Activated T-helper 2 cell treated with anti-CD3 and anti-CD28 coated beads, Interferon-gamma antibody, Interleukin-2, Interleukin-4, amounts not matched to agents 10 μg/mL and 5 μg/mL and 100 μg/mL, durations not matched to agents 14 hours and 24 hours and 36 hours (primary cell): ENCODE results near the gene CNTN4. TPM values are rescaled to one million over a fixed set of nuclear protein-coding genes. Genes with fewer than 3 reads are reported as not detected.

ENCODE experiments used
- DNase-seq: peaks from one replicate; pipeline ENCODE4 v3.0.0; 2021; ENCODE audit warnings: low spot score
- H3K27ac Mint-ChIP-seq: one replicate; pipeline ENCODE4 v1.8.0; 2021; ENCODE audit warnings: mixed read lengths
- H3K27me3 Mint-ChIP-seq: one replicate; pipeline ENCODE4 v1.8.0; 2021; ENCODE audit warnings: low read depth, mixed read lengths
- H3K36me3 Mint-ChIP-seq: one replicate; pipeline ENCODE4 v1.8.0; 2021; ENCODE audit warnings: low read depth, mixed read lengths
- H3K4me1 Mint-ChIP-seq: one replicate; pipeline ENCODE4 v1.8.0; 2021; ENCODE audit warnings: low read depth, mixed read lengths
- H3K4me3 Mint-ChIP-seq: one replicate; pipeline ENCODE4 v1.8.0; 2021; ENCODE audit warnings: low read depth, mild to moderate bottlenecking, moderate library complexity, mixed read lengths
- H3K9me3 Mint-ChIP-seq: one replicate; pipeline ENCODE4 v1.8.0; 2021; ENCODE audit warnings: mixed read lengths
- intact Hi-C: fragments of 100-400 bp; cut with micrococcal nuclease; formaldehyde crosslinking; loops from one replicate; pipeline ENCODE4 v1.15.1; 2023
- total RNA-seq: library from RNA; stranded (reverse); gene quantifications from 2 replicates; pipeline ENCODE4 v1.2.3, GENCODE V29; 2022

CNTN4 gene
- total RNA-seq, 1 donor from 2014 or later: not detected

GRCh38 chr3:2334921-2335320 is 236.3 kb downstream of the CNTN4 start:
- DNase-seq: no peak
- no peaks in the 10 kb centered on the region for H3K36me3 Mint-ChIP-seq
- intact Hi-C loops: no loop called here
- H3K4me3 Mint-ChIP-seq: no peak overlapping the region
- no peaks in the 10 kb centered on the region for H3K4me1 Mint-ChIP-seq
- no peaks in the 10 kb centered on the region for H3K27me3 Mint-ChIP-seq
- H3K27ac Mint-ChIP-seq: no peak overlapping the region
- no peaks in the 10 kb centered on the region for H3K9me3 Mint-ChIP-seq

GRCh38 chr3:2343031-2343682 is 244.5 kb downstream of the CNTN4 start:
- Mint-ChIP-seq H3K9me3 (no peaks in the 10 kb centered on the region), H3K27me3 (no peaks in the 10 kb centered on the region), H3K36me3 (no peaks in the 10 kb centered on the region), H3K4me3 (no peak overlapping the region), H3K4me1 (no peaks in the 10 kb centered on the region), H3K27ac (no peak overlapping the region)
- DNase-seq: no peak
- intact Hi-C loops: no loop called here

GRCh38 chr3:2352134-2352762 is 253.6 kb downstream of the CNTN4 start:
- Mint-ChIP-seq H3K4me1 (no peaks in the 10 kb centered on the region), H3K36me3 (no peaks in the 10 kb centered on the region), H3K4me3 (no peak overlapping the region), H3K27ac (no peak overlapping the region), H3K9me3 (peaks cover 10% of the 10 kb centered on the region), H3K27me3 (no peaks in the 10 kb centered on the region)
- intact Hi-C loops: no loop called here
- DNase-seq: no peak

- H3K4me3 Mint-ChIP-seq: no peak overlapping the region
- no peaks in the 10 kb centered on the region for H3K4me1 Mint-ChIP-seq
- no peak overlapping the region for H3K27ac Mint-ChIP-seq
- intact Hi-C loops: no loop called here
- peaks cover 10% of the 10 kb centered on the region for H3K9me3 Mint-ChIP-seq
- H3K27me3 Mint-ChIP-seq: no peaks in the 10 kb centered on the region
- DNase-seq: no peak
- no peaks in the 10 kb centered on the region for H3K36me3 Mint-ChIP-seq
Observed at GRCh38 chr3:2354702-2355101, 256.0 kb downstream of the CNTN4 start.

GRCh38 chr3:2356298-2356950 is 257.8 kb downstream of the CNTN4 start:
- intact Hi-C loops: no loop called here

GRCh38 chr3:2360815-2361214 is 262.1 kb downstream of the CNTN4 start:
- Mint-ChIP-seq H3K4me1 (no peaks in the 10 kb centered on the region), H3K27me3 (no peaks in the 10 kb centered on the region), H3K27ac (no peak overlapping the region), H3K9me3 (peaks cover 2% of the 10 kb centered on the region), H3K36me3 (no peaks in the 10 kb centered on the region), H3K4me3 (no peak overlapping the region)
- intact Hi-C loops: no loop called here
- no peak for DNase-seq

More at GRCh38 chr3:2356298-2356950, 257.8 kb downstream of the CNTN4 start:
- no peak for DNase-seq
- peaks cover 10% of the 10 kb centered on the region for H3K9me3 Mint-ChIP-seq
- no peak overlapping the region for H3K4me3 Mint-ChIP-seq
- no peaks in the 10 kb centered on the region for H3K4me1 Mint-ChIP-seq
- no peak overlapping the region for H3K27ac Mint-ChIP-seq
- no peaks in the 10 kb centered on the region for H3K36me3 Mint-ChIP-seq
- no peaks in the 10 kb centered on the region for H3K27me3 Mint-ChIP-seq

GRCh38 chr3:2362122-2362521 is 263.5 kb downstream of the CNTN4 start:
- intact Hi-C loops: no loop called here
- Mint-ChIP-seq H3K27me3 (no peaks in the 10 kb centered on the region), H3K4me3 (no peak overlapping the region), H3K27ac (no peak overlapping the region), H3K4me1 (no peaks in the 10 kb centered on the region), H3K9me3 (no peaks in the 10 kb centered on the region), H3K36me3 (no peaks in the 10 kb centered on the region)
- no peak for DNase-seq

- Mint-ChIP-seq H3K27me3 (no peaks in the 10 kb centered on the region), H3K4me3 (no peak overlapping the region), H3K36me3 (no peaks in the 10 kb centered on the region), H3K4me1 (no peaks in the 10 kb centered on the region), H3K27ac (no peak overlapping the region), H3K9me3 (no peaks in the 10 kb centered on the region)
- intact Hi-C loops: no loop called here
- DNase-seq: no peak
Observed at GRCh38 chr3:2363854-2364253, 265.2 kb downstream of the CNTN4 start.

- no peaks in the 10 kb centered on the region for H3K9me3 Mint-ChIP-seq
- no peak overlapping the region for H3K4me3 Mint-ChIP-seq
- intact Hi-C loops: no loop called here
- no peak for DNase-seq
- no peaks in the 10 kb centered on the region for H3K36me3 Mint-ChIP-seq
- no peaks in the 10 kb centered on the region for H3K4me1 Mint-ChIP-seq
- no peaks in the 10 kb centered on the region for H3K27me3 Mint-ChIP-seq
- no peak overlapping the region for H3K27ac Mint-ChIP-seq
Observed at GRCh38 chr3:2370317-2370716, 271.7 kb downstream of the CNTN4 start.

- no peak for DNase-seq
- no peak overlapping the region for H3K4me3 Mint-ChIP-seq
- H3K9me3 Mint-ChIP-seq: no peaks in the 10 kb centered on the region
- no peaks in the 10 kb centered on the region for H3K4me1 Mint-ChIP-seq
- H3K36me3 Mint-ChIP-seq: no peaks in the 10 kb centered on the region
- no peaks in the 10 kb centered on the region for H3K27me3 Mint-ChIP-seq
- H3K27ac Mint-ChIP-seq: no peak overlapping the region
- intact Hi-C loops: no loop called here
Observed at GRCh38 chr3:2372306-2372705, 273.6 kb downstream of the CNTN4 start.

GRCh38 chr3:2375376-2375775 is 276.7 kb downstream of the CNTN4 start:
- no peak overlapping the region for H3K4me3 Mint-ChIP-seq
- H3K27ac Mint-ChIP-seq: no peak overlapping the region
- no peaks in the 10 kb centered on the region for H3K9me3 Mint-ChIP-seq
- no peaks in the 10 kb centered on the region for H3K27me3 Mint-ChIP-seq
- H3K36me3 Mint-ChIP-seq: no peaks in the 10 kb centered on the region
- no peak for DNase-seq
- no peaks in the 10 kb centered on the region for H3K4me1 Mint-ChIP-seq
- intact Hi-C loops: no loop called here

GRCh38 chr3:2377281-2377680 is 278.6 kb downstream of the CNTN4 start:
- intact Hi-C loops: no loop called here
- no peak for DNase-seq
- H3K27ac Mint-ChIP-seq: no peak overlapping the region
- no peak overlapping the region for H3K4me3 Mint-ChIP-seq
- no peaks in the 10 kb centered on the region for H3K36me3 Mint-ChIP-seq
- H3K9me3 Mint-ChIP-seq: no peaks in the 10 kb centered on the region
- no peaks in the 10 kb centered on the region for H3K27me3 Mint-ChIP-seq
- no peaks in the 10 kb centered on the region for H3K4me1 Mint-ChIP-seq

- Mint-ChIP-seq H3K27me3 (no peaks in the 10 kb centered on the region), H3K4me3 (no peak overlapping the region), H3K36me3 (no peaks in the 10 kb centered on the region), H3K4me1 (no peaks in the 10 kb centered on the region), H3K27ac (no peak overlapping the region), H3K9me3 (no peaks in the 10 kb centered on the region)
- intact Hi-C loops: no loop called here
- no peak for DNase-seq
Observed at GRCh38 chr3:2390926-2391532, 292.4 kb downstream of the CNTN4 start.
